Skeletal muscle cell (primary cell): ENCODE results near the gene S100A1.
A peak's percentile ranks its signal among the peaks of the same experiment; 100 is the strongest.
"Not testable (repeated sequence)": the region's sequence is repeated elsewhere in the genome, so short reads cannot be mapped to it uniquely, and the experiment has no call there.

Source experiments
- DNase-seq: peaks from one replicate; pipeline ENCODE4 v3.0.0-alpha.2; 2010; ENCODE audit warnings: low read depth
- H3K4me3 ChIP-seq: 2 replicates; pipeline ENCODE4 v1.5.1; 2011; ENCODE audit warnings: low read depth, mild to moderate bottlenecking, control low read depth, low read length, moderate library complexity

S100A1 gene

GRCh38 chr1:153647346-153647714, 19.1 kb downstream of the S100A1 start:
- no peak overlapping the region for H3K4me3 ChIP-seq
- DNase-seq: no peak

GRCh38 chr1:153648000-153648643, 19.9 kb downstream of the S100A1 start:
- no peak overlapping the region for H3K4me3 ChIP-seq
- DNase-seq: no peak

GRCh38 chr1:153649137-153649862, 21.1 kb downstream of the S100A1 start:
- no peak for DNase-seq
- H3K4me3 ChIP-seq: no peak overlapping the region

GRCh38 chr1:153649863-153650235, 21.6 kb downstream of the S100A1 start:
- DNase-seq: no peak
- H3K4me3 ChIP-seq: no peak overlapping the region

GRCh38 chr1:153651771-153652170, 23.5 kb downstream of the S100A1 start:
- no peak overlapping the region for H3K4me3 ChIP-seq
- DNase-seq: no peak

- DNase-seq: no peak
- no peak overlapping the region for H3K4me3 ChIP-seq
Measured at GRCh38 chr1:153652805-153653500, 24.7 kb downstream of the S100A1 start.

GRCh38 chr1:153655333-153655732, 27.1 kb downstream of the S100A1 start:
- H3K4me3 ChIP-seq: no peak overlapping the region
- DNase-seq: no peak

GRCh38 chr1:153658400-153659174, 30.4 kb downstream of the S100A1 start, which contains the start of gene SNAPIN:
Gene SNAPIN, plus strand, starts transcription at chr1:153658703. Its CDS starts 41 bp downstream, at chr1:153658744.
- DNase-seq: peak; percentile 51
- peak within 1 kb of the TSS; percentile 76 for H3K4me3 ChIP-seq

- DNase-seq: no peak
- H3K4me3 ChIP-seq: peak overlapping the region; percentile 76
Measured at GRCh38 chr1:153659175-153659534, 30.9 kb downstream of the S100A1 start.

- DNase-seq: no peak
- peak overlapping the region; percentile 76 for H3K4me3 ChIP-seq
Measured at GRCh38 chr1:153659656-153660055, 31.4 kb downstream of the S100A1 start.

- H3K4me3 ChIP-seq: no peak overlapping the region
- no peak for DNase-seq
Measured at GRCh38 chr1:153661111-153661708, 33.0 kb downstream of the S100A1 start.

GRCh38 chr1:153662269-153662668, 34.0 kb downstream of the S100A1 start:
- H3K4me3 ChIP-seq: no peak overlapping the region

GRCh38 chr1:153663211-153663610, 35.0 kb downstream of the S100A1 start:
- no peak for DNase-seq
- H3K4me3 ChIP-seq: no peak overlapping the region

More at GRCh38 chr1:153662269-153662668, 34.0 kb downstream of the S100A1 start:
- no peak for DNase-seq

- H3K4me3 ChIP-seq: no peak overlapping the region
- DNase-seq: no peak
Measured at GRCh38 chr1:153667439-153667838, 39.2 kb downstream of the S100A1 start.

- H3K4me3 ChIP-seq: not testable (repeated sequence)
Measured at GRCh38 chr1:153668672-153669071, 40.4 kb downstream of the S100A1 start.

GRCh38 chr1:153669606-153670005, 41.4 kb downstream of the S100A1 start:
- DNase-seq: no peak
- peak overlapping the region; percentile 80 for H3K4me3 ChIP-seq

More at GRCh38 chr1:153668672-153669071, 40.4 kb downstream of the S100A1 start:
- not testable (repeated sequence) for DNase-seq

GRCh38 chr1:153670257-153670858, 42.1 kb downstream of the S100A1 start:
- H3K4me3 ChIP-seq: peak overlapping the region; percentile 80
- no peak for DNase-seq

GRCh38 chr1:153670859-153671627, 42.8 kb downstream of the S100A1 start, which contains the start of gene ILF2:
Gene ILF2, minus strand, starts transcription at chr1:153670993. Its CDS starts 71 bp downstream, at chr1:153670922.
- H3K4me3 ChIP-seq: peak within 1 kb of the TSS; percentile 80
- peak; percentile 99 for DNase-seq
